Stimulated activated CD8-positive, alpha-beta memory T cell treated with anti-CD3 and anti-CD28 coated beads, Interleukin-7, amount 100 ng/mL, for 1 hour (primary cell): Measurements from ENCODE around the gene STAU1.

Experiments
- DNase-seq, 2 donors: peaks; one replicate each; pipeline ENCODE4 v3.0.0-alpha.2; 2020; ENCODE audit warnings: low read depth in 2 of 2

The STAU1 gene

DNA sequence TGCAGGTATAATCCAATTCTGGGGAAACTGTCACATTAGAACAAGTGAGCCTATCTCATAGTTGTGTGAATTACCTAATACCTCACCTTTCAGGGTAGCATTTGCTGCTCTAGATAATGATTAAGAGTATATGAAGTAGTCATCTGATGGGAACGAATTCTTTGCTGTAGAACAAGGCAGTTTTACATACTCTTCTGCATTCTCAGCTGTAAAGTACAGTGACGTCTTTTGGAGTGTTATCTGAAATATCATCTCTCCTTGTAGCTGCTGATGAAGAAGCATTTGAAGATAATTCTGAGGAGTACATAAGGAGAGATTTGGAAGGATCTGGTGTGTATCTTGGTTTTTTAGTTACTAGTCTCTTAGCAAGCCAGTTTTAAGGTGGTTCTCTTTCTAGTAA lies 113.6 kb downstream of the STAU1 start:
- DNase-seq = no peak
